HEK293T (cell line): Measurements from ENCODE around the gene RANBP3.

Source experiments
- CTCF ChIA-PET: fragments of 350-600 bp; formaldehyde crosslinking; extraction: SDS; loops from one replicate; lab custom pipeline; 2021; ENCODE audit warnings: antibody characterized with exemption, inconsistent platforms; lab: Yijun Ruan, JAX
- POLR2A ChIA-PET: fragments of 350-600 bp; formaldehyde crosslinking; extraction: SDS; loops from one replicate; lab custom pipeline; 2020; ENCODE audit warnings: antibody characterized with exemption, inconsistent platforms; lab: Yijun Ruan, JAX
- DNase-seq: peaks from one replicate; pipeline ENCODE4 v3.0.0; 2012; ENCODE audit warnings: mixed read lengths; ENCODE audit errors: extremely low spot score
- ARNT ChIP-seq: fragments of 450-650 bp; IDR thresholded peaks from 2 replicates; pipeline ENCODE4 v1.6.1; 2017; ENCODE audit warnings: mild to moderate bottlenecking
- BHLHE40 ChIP-seq: fragments of 450-650 bp; IDR thresholded peaks from 2 replicates; pipeline ENCODE4 v1.6.1; 2016; ENCODE audit warnings: mild to moderate bottlenecking, moderate library complexity, borderline replicate concordance
- CTBP1 ChIP-seq: fragments of 450-650 bp; IDR thresholded peaks from 2 replicates; pipeline ENCODE4 v1.6.1; 2016; ENCODE audit warnings: borderline replicate concordance
- ELF4 ChIP-seq: fragments of 450-650 bp; IDR thresholded peaks from 2 replicates; pipeline ENCODE4 v1.6.1; 2017; ENCODE audit warnings: antibody characterized with exemption
- FOXA1 ChIP-seq: fragments of 450-650 bp; IDR thresholded peaks from 2 replicates; pipeline ENCODE4 v1.6.1; 2016; ENCODE audit warnings: mild to moderate bottlenecking
- FOXK2 ChIP-seq: fragments of 450-650 bp; IDR thresholded peaks from 2 replicates; pipeline ENCODE4 v1.6.1; 2016; ENCODE audit warnings: mild to moderate bottlenecking
- FOXM1 ChIP-seq: fragments of 450-650 bp; IDR thresholded peaks from 2 replicates; pipeline ENCODE4 v1.6.1; 2017; ENCODE audit warnings: mild to moderate bottlenecking, borderline replicate concordance
- HDGF ChIP-seq: fragments of 450-650 bp; IDR thresholded peaks from 2 replicates; pipeline ENCODE4 v1.6.1; 2017; ENCODE audit warnings: antibody characterized with exemption, borderline replicate concordance
- L3MBTL2 ChIP-seq: fragments of 450-650 bp; conservative IDR thresholded peaks from 2 replicates; pipeline ENCODE4 v1.6.1; 2016; ENCODE audit warnings: mild to moderate bottlenecking
- LEF1 ChIP-seq: fragments of 450-650 bp; IDR thresholded peaks from 2 replicates; pipeline ENCODE4 v1.6.1; 2017; ENCODE audit warnings: mild to moderate bottlenecking, borderline replicate concordance
- NFRKB ChIP-seq: fragments of 450-650 bp; IDR thresholded peaks from 2 replicates; pipeline ENCODE4 v1.6.1; 2016; ENCODE audit warnings: mild to moderate bottlenecking, moderate library complexity
- PKNOX1 ChIP-seq: fragments of 450-650 bp; IDR thresholded peaks from 2 replicates; pipeline ENCODE4 v1.6.1; 2016
- SP1 ChIP-seq: fragments of 450-650 bp; IDR thresholded peaks from 2 replicates; pipeline ENCODE4 v1.6.1; 2017
- SUZ12 ChIP-seq: fragments of 450-650 bp; IDR thresholded peaks from 2 replicates; pipeline ENCODE4 v1.6.1; 2016; ENCODE audit warnings: mild to moderate bottlenecking
- TARDBP ChIP-seq: fragments of 450-650 bp; IDR thresholded peaks from 2 replicates; pipeline ENCODE4 v1.6.1; 2016
- ZNF384 ChIP-seq: fragments of 450-650 bp; IDR thresholded peaks from 2 replicates; pipeline ENCODE4 v1.6.1; 2016

RANBP3 gene

GRCh38 chr19:6017576-6017975 lies 39.6 kb upstream of the RANBP3 start:
- no peak for DNase-seq
- ChIA-PET POLR2A (interaction anchor here (1.3 kb wide), 2 partner anchors 27 to 39 kb away, joined by 3 to 5 read pairs; no protein-coding TSS in a partner anchor), CTCF (no interaction called here)
- no peak for TF ChIP-seq NFRKB
- no peak for TF ChIP-seq PKNOX1

GRCh38 chr19:6015841-6016545 lies 38.1 kb upstream of the RANBP3 start:
- ChIA-PET POLR2A (interaction anchor here (1.3 kb wide), 1 partner anchor 38 kb away, joined by 3 read pairs; no protein-coding TSS in a partner anchor), CTCF (no interaction called here)

GRCh38 chr19:6014551-6015135 lies 36.7 kb upstream of the RANBP3 start:
- POLR2A ChIA-PET: no interaction called here
- no peak for DNase-seq
- no peak for TF ChIP-seq BHLHE40
- no peak for TF ChIP-seq PKNOX1
- TF ChIP-seq L3MBTL2: no peak
- TF ChIP-seq ARNT: no peak
- no peak for TF ChIP-seq FOXK2
- no peak for TF ChIP-seq FOXA1
- TF ChIP-seq NFRKB: no peak
- TF ChIP-seq LEF1: no peak
- TF ChIP-seq SUZ12: no peak
- no peak for TF ChIP-seq HDGF
- TF ChIP-seq CTBP1: no peak
- no peak for TF ChIP-seq FOXM1
- TF ChIP-seq TARDBP: no peak
- TF ChIP-seq ELF4: no peak
- TF ChIP-seq SP1: no peak
- no peak for TF ChIP-seq ZNF384
- CTCF ChIA-PET: no interaction called here

More at GRCh38 chr19:6015841-6016545, 38.1 kb upstream of the RANBP3 start:
- TF ChIP-seq ELF4 (no peak), FOXK2 (no peak), SP1 (no peak), FOXM1 (no peak), CTBP1 (no peak), TARDBP (no peak), SUZ12 (no peak), NFRKB (no peak), FOXA1 (no peak), PKNOX1 (no peak), LEF1 (no peak)
- no peak for DNase-seq

GRCh38 chr19:6012426-6013170 lies 34.7 kb upstream of the RANBP3 start:
- TF ChIP-seq TARDBP (no peak), FOXA1 (no peak), HDGF (no peak), PKNOX1 (no peak), SUZ12 (no peak), FOXK2 (no peak), L3MBTL2 (no peak), NFRKB (no peak), CTBP1 (no peak), ZNF384 (no peak), ARNT (no peak), FOXM1 (no peak), SP1 (no peak), LEF1 (no peak), BHLHE40 (no peak), ELF4 (no peak)
- CTCF ChIA-PET: interaction anchor here (0.5 to 3.2 kb wide), 3 partner anchors 10 to 129 kb away, joined by 3 to 15 read pairs (median 7); no protein-coding TSS in a partner anchor
- no peak for DNase-seq
- POLR2A ChIA-PET: interaction anchor here (0.8 kb wide), 1 partner anchor 9 kb away, joined by 3 read pairs; no protein-coding TSS in a partner anchor

- no peak for DNase-seq
- CTCF ChIA-PET: interaction anchor here (3.2 kb wide), 1 partner anchor 10 kb away, joined by 15 read pairs; no protein-coding TSS in a partner anchor
- POLR2A ChIA-PET: interaction anchor here (0.8 kb wide), 1 partner anchor 10 kb away, joined by 3 read pairs; no protein-coding TSS in a partner anchor
- no peak for TF ChIP-seq ARNT
- TF ChIP-seq TARDBP: no peak
- no peak for TF ChIP-seq CTBP1
- TF ChIP-seq LEF1: no peak
- TF ChIP-seq ELF4: no peak
- TF ChIP-seq FOXK2: no peak
- TF ChIP-seq HDGF: no peak
- no peak for TF ChIP-seq L3MBTL2
- no peak for TF ChIP-seq SP1
- TF ChIP-seq PKNOX1: no peak
- TF ChIP-seq ZNF384: no peak
- no peak for TF ChIP-seq FOXM1
- no peak for TF ChIP-seq SUZ12
These were observed 33.9 kb upstream of the RANBP3 start for GRCh38 chr19:6011794-6012193.
